ENCODE measurements around the gene LRRC25.

DNA sequence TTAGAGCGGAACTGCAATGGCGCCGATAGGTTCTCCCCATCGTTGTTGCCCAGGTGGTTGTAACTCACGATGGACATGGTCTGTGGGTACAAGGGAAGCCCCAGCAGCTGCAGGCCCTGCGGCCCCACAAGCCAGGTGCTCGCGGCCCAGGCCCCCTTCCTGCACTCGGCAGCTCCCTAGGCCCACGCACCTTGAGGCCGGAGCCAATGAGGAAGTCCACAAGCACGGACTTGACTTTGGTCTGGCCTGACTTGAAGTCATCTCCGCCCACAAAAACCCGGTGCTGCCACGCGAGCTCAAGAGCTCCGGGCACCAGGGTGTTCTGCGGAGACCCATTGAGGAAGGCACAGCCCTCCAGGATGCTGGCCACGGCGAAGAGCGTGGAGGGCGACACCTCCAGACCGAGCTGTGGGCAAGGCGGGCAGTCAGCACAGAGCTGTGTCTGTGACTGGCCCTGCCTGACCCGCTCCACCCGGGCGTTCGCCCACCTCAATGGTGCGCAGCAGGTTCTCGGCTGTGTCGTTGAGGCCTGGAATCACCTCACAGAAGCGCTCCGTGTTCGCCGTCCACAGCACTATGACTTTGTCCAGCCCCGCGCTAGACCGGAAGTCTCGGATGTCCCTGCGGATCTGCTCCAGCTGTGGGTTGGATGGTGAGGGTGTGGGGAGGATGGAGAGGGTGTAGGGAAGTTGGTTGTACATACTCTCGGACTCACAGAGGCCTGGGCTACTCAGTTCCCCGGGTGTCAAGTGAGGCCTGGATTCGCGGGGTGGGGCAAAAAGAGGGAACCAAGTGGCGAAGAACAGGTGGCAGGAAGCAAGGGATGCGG is 38.6 kb upstream of the LRRC25 start:
- TF ChIP-seq, protein P1, sequence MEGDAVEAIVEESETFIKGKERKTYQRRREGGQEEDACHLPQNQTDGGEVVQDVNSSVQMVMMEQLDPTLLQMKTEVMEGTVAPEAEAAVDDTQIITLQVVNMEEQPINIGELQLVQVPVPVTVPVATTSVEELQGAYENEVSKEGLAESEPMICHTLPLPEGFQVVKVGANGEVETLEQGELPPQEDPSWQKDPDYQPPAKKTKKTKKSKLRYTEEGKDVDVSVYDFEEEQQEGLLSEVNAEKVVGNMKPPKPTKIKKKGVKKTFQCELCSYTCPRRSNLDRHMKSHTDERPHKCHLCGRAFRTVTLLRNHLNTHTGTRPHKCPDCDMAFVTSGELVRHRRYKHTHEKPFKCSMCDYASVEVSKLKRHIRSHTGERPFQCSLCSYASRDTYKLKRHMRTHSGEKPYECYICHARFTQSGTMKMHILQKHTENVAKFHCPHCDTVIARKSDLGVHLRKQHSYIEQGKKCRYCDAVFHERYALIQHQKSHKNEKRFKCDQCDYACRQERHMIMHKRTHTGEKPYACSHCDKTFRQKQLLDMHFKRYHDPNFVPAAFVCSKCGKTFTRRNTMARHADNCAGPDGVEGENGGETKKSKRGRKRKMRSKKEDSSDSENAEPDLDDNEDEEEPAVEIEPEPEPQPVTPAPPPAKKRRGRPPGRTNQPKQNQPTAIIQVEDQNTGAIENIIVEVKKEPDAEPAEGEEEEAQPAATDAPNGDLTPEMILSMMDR (IDR thresholded peaks at IDR 0.05), result no peak
- TF ChIP-seq POLR2A (IDR thresholded peaks at IDR 0.05), result no peak

All from heart left ventricle (tissue), 13 donors.